IgD-negative memory B cell (primary cell): ENCODE results near the gene FAM120A. TPM values are rescaled to one million over a fixed set of nuclear protein-coding genes. Genes with fewer than 3 reads are reported as not detected.
"Not testable (repeated sequence)": the region's sequence is repeated elsewhere in the genome, so short reads cannot be mapped to it uniquely, and the experiment has no call there.

Experiments
- H3K27ac Mint-ChIP-seq, 3 donors: one replicate each; pipeline ENCODE4 v1.8.0; 2020 to 2022; ENCODE audit warnings: mild to moderate bottlenecking in 3 of 3, mixed read lengths in 3 of 3, moderate library complexity in 1 of 3
- H3K27me3 Mint-ChIP-seq: one replicate; pipeline ENCODE4 v1.8.0; 2021; ENCODE audit warnings: mixed read lengths
- H3K36me3 Mint-ChIP-seq: one replicate; pipeline ENCODE4 v1.8.0; 2020; ENCODE audit warnings: mild to moderate bottlenecking, mixed read lengths
- H3K4me1 Mint-ChIP-seq, 3 donors: one replicate each; pipeline ENCODE4 v1.8.0; 2020 to 2022; ENCODE audit warnings: mixed read lengths in 3 of 3, mild to moderate bottlenecking in 1 of 3
- H3K4me3 Mint-ChIP-seq, 4 donors: one replicate each; pipeline ENCODE4 v1.8.0; 2020 to 2022; ENCODE audit warnings: mild to moderate bottlenecking in 4 of 4, mixed read lengths in 4 of 4, moderate library complexity in 3 of 4
- H3K9me3 Mint-ChIP-seq, 3 donors: one replicate each; pipeline ENCODE4 v1.8.0; 2020 to 2021; ENCODE audit warnings: mixed read lengths in 3 of 3, mild to moderate bottlenecking in 1 of 3
- polyA plus RNA-seq: library from polyadenylated mRNA; unstranded; fragments of 300-500 nt; fragmentation: Illumina TruSeq; gene quantifications from one replicate; pipeline ENCODE4 v1.2.3, GENCODE V29; 2021

FAM120A gene
- polyA plus RNA-seq, 1 donor from 2014 or later, result 14.5 TPM

DNA sequence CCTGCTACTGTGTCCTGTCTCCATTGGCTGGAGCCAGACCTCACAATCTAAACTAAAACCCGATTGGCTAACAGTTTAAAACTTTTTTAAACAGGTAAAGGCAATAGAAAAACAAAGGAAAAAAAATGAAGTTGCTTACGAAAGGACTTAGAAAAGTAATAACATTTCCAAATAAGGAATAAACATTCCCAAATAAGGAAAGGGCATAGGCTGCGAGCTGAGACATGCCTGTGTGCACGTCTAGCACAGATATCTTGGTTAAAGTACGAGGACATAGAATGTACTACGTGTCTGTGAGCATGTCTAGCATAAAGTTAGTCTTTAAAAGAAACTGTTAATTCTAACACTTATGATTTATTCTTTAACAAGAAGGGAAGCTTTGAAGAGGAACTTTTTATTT, 15.3 kb upstream of the FAM120A start:
- H3K36me3 Mint-ChIP-seq, result peaks cover 1% of the 10 kb centered on the region
- H3K4me1 Mint-ChIP-seq, result peaks cover 2 to 6% (median 4%) of the 10 kb centered on the region in 3 donors
- no peaks in the 10 kb centered on the region for H3K9me3 Mint-ChIP-seq
- no peaks in the 10 kb centered on the region for H3K27me3 Mint-ChIP-seq
- no peak overlapping the region for H3K27ac Mint-ChIP-seq
- no peak overlapping the region for H3K4me3 Mint-ChIP-seq

DNA sequence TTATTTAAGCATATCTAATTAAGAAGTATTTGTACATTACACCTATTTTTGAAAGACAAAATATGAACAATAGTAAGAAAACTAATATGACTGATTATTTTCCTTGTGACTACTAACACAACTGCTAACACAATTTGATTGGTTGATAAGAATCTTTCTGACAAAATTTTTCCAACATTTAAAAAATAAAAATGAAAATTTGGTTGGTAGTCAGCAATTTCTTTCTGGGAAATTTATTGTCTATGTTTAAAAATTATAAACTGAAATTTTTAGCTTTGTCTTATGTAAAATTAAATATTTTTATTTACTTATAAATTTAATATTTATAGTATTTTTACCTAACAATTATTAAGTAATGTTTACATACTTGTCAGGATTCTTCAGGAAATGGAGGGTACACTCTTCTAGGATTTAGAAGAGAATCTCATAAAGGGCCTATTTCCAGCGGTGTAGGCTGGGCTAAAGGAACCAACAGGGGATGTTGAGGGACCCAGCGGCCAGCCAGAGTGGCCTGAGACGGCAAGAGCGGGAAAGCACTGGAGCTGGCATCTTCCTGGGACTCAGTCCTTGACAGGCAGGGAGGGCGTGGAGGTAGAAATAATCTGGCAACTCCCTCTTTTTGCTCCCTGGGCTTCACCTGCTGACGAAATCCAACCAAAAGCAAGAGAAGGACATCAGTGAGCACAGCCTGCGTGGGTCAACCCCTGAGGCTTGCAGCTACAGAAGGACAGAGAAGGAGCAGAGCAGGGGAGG, 14.7 kb upstream of the FAM120A start:
- Mint-ChIP-seq H3K9me3 (no peaks in the 10 kb centered on the region), H3K4me1 (peaks cover 2 to 6% (median 4%) of the 10 kb centered on the region in 3 donors), H3K27me3 (no peaks in the 10 kb centered on the region), H3K4me3 (no peak overlapping the region), H3K27ac (no peak overlapping the region), H3K36me3 (peaks cover 1% of the 10 kb centered on the region)

DNA sequence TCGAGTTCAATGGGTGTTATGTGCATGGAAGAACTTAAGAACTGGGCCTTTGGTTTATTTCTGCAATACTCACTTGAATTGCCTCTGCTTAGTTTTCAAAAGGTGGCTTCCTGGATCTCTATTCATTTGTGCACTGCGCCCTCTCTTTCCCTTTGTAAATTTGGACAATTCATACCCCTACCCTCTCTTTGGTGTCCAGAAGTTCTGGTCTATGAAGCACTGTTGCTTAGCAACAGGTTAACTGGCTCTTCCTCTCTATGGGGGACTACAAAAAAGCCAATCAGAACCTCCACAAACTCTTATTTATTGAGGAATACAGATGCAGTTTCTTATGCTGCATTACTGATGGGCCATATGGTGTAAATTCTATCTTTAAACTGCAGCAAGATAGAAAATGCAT, 13.5 kb upstream of the FAM120A start:
- Mint-ChIP-seq H3K4me1 (peaks cover 1 to 3% (median 3%) of the 10 kb centered on the region in 3 donors), H3K9me3 (no peaks in the 10 kb centered on the region), H3K36me3 (peaks cover 1% of the 10 kb centered on the region), H3K27me3 (no peaks in the 10 kb centered on the region), H3K4me3 (no peak overlapping the region), H3K27ac (no peak overlapping the region)

DNA sequence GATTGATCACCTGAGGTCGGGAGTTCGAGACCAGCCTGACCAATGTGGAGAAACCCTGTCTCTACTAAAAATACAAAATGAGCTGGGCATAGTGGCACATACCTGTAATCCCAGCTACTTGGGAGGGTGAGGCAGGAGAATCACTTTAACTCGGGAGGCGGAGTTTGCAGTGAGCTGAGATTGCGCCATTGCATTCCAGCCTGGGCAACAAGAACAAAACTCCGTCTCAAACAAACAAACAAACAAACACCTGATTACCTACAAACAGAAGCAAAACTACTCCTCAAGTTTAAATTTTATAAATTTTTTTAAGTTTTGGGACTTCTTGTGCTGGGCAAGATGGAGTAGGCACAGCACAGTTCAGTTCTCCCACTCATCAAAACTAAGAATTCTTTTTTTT, 12.2 kb upstream of the FAM120A start:
- not testable (repeated sequence) for H3K4me1 Mint-ChIP-seq, H3K9me3 Mint-ChIP-seq, H3K27me3 Mint-ChIP-seq, H3K36me3 Mint-ChIP-seq, H3K27ac Mint-ChIP-seq, H3K4me3 Mint-ChIP-seq

DNA sequence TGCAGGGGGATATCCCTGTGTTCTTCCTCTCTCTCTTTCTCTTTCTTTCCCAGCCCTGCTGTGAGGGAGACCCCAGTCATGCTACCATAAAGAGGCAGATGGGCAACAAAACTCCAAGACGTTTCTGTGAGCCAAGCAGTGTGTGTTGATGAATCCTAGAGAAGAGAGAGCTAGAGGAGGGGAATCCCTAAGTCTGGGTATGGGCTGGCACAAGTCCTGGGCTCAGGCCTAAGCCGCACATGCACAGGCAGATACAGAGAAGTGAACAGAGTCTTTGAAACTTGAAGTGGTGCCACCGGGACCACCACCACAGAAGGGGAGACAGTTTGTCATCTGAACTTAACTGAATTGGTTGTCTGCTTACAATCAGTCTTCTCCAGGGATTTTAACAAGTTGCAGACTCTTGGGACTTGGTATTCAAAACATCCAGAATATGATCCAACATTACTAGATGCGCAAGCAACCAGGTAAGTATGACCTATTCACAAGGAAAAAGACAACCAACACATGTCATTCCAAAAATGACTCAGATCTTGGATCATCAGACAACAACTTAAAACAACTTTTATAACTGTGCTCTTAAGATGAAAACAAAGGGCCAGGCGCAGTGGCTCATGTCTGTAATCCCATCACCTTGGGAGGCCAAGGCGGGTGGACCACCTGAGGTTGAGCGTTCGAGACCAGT, 10.4 kb upstream of the FAM120A start:
- no peaks in the 10 kb centered on the region for H3K9me3 Mint-ChIP-seq
- H3K36me3 Mint-ChIP-seq, result peaks cover 3% of the 10 kb centered on the region
- no peak overlapping the region for H3K4me3 Mint-ChIP-seq
- no peaks in the 10 kb centered on the region for H3K27me3 Mint-ChIP-seq
- H3K27ac Mint-ChIP-seq, result no peak overlapping the region
- no peaks in the 10 kb centered on the region for H3K4me1 Mint-ChIP-seq

DNA sequence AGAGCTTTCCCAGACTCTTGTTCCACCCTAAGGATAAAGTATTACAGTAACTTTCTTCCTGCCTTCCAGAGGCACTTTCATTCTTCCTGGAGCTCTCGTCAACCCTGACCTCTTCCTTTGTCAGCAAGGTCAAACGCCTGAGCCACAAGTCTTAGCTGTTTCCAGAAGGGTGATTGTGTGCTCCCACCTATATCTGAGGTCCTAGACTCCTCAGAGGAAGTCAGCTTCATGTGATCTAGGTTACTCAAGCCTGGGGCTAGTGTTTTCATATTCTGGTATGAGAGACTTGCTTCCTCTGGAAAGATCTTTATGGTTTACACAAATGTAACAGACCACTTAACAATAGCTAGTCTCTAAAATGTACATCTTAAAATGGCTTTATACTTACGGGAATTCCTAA, 5.4 kb upstream of the FAM120A start:
- H3K4me3 Mint-ChIP-seq, result peak overlapping the region in 1 of 4 donors; percentile 14
- peaks cover 3 to 8% (median 4%) of the 10 kb centered on the region in 3 donors for H3K4me1 Mint-ChIP-seq
- no peaks in the 10 kb centered on the region for H3K27me3 Mint-ChIP-seq
- H3K27ac Mint-ChIP-seq, result peak overlapping the region in 2 of 3 donors; percentile 8 to 39
- no peaks in the 10 kb centered on the region for H3K9me3 Mint-ChIP-seq
- peaks cover 2% of the 10 kb centered on the region for H3K36me3 Mint-ChIP-seq

DNA sequence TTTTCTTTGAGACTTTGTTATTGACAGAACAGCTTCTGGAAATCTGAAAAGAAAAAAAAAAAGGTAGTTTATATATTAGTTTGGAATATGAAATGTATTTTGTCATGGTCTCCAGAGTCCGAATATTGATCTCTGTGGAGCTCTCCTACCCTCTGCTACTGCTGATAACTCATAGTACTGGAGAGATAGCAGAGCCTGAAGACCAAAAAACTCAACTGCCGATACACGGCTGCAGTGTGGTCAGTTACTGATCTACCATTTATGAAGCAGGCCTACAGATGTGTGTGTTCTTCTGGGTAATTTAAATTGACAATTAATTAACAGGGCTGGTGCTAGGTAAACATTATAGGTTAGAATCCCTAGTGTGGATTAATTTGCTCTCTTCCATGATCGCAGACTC, 3.8 kb upstream of the FAM120A start:
- Mint-ChIP-seq H3K36me3 (peaks cover 2% of the 10 kb centered on the region), H3K4me1 (peaks cover 3 to 8% (median 4%) of the 10 kb centered on the region in 3 donors), H3K4me3 (no peak overlapping the region), H3K27ac (peak overlapping the region in 2 of 3 donors; percentile 39 to 48), H3K27me3 (no peaks in the 10 kb centered on the region), H3K9me3 (no peaks in the 10 kb centered on the region)

DNA sequence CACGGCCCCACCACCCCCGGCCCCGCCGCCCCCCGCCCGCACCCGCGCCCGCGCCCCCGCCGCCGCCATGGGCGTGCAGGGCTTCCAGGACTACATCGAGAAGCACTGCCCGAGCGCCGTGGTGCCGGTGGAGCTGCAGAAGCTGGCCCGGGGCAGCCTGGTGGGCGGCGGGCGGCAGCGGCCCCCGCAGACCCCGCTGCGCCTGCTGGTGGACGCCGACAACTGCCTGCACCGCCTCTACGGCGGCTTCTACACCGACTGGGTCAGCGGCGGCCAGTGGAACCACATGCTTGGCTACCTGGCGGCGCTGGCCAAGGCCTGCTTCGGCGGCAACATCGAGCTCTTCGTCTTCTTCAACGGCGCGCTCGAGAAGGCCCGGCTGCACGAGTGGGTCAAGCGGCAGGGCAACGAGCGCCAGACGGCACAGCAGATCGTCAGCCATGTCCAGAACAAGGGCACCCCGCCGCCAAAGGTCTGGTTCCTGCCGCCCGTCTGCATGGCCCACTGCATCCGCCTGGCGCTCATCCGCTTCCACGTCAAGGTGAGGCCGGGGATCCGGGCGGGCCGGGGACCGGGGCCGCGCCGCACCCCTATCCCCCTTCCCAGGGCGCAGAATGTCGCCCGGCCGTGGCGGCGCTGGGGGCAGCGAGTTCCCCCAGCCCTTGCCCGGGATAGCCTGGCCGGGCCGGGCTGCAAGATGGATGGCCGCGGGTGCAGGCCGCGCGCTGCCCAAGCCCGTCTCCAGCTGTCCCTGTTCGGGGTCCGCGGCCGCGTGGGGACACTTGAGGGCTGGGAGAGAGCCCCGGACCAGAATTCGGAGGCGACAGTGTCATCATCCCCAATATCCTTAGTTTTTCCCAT, 594 bp downstream of the FAM120A start:
- H3K9me3 Mint-ChIP-seq, result no peaks in the 10 kb centered on the region
- no peaks in the 10 kb centered on the region for H3K27me3 Mint-ChIP-seq
- H3K4me1 Mint-ChIP-seq, result peaks cover 22 to 33% (median 31%) of the 10 kb centered on the region in 3 donors
- no peaks in the 10 kb centered on the region for H3K36me3 Mint-ChIP-seq
- peak overlapping the region; percentile 84 to 96 (median 92) for H3K27ac Mint-ChIP-seq
- peak overlapping the region; percentile 86 to 99 (median 96) for H3K4me3 Mint-ChIP-seq

DNA sequence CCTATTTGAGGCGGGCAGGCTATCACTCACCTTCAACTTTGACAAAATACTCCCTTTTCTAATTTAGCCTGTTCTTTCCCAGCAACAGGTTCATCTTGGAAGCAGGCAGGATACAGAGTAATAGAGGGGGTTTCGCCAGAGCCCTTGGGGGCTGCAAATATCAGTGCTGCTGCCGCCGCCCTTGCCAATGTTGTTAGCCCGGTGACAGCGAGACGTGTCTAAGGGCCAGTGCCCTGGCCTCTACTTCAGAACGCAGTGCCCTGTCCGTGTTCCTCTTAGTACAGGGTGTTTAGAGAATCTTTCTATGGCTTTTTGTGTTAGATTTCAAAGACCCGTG, 1.2 kb downstream of the FAM120A start:
- H3K9me3 Mint-ChIP-seq, result no peaks in the 10 kb centered on the region
- H3K36me3 Mint-ChIP-seq, result no peaks in the 10 kb centered on the region
- peak overlapping the region; percentile 84 to 96 (median 92) for H3K27ac Mint-ChIP-seq
- peak overlapping the region; percentile 86 to 99 (median 96) for H3K4me3 Mint-ChIP-seq
- H3K27me3 Mint-ChIP-seq, result no peaks in the 10 kb centered on the region
- peaks cover 24 to 37% (median 36%) of the 10 kb centered on the region in 3 donors for H3K4me1 Mint-ChIP-seq

DNA sequence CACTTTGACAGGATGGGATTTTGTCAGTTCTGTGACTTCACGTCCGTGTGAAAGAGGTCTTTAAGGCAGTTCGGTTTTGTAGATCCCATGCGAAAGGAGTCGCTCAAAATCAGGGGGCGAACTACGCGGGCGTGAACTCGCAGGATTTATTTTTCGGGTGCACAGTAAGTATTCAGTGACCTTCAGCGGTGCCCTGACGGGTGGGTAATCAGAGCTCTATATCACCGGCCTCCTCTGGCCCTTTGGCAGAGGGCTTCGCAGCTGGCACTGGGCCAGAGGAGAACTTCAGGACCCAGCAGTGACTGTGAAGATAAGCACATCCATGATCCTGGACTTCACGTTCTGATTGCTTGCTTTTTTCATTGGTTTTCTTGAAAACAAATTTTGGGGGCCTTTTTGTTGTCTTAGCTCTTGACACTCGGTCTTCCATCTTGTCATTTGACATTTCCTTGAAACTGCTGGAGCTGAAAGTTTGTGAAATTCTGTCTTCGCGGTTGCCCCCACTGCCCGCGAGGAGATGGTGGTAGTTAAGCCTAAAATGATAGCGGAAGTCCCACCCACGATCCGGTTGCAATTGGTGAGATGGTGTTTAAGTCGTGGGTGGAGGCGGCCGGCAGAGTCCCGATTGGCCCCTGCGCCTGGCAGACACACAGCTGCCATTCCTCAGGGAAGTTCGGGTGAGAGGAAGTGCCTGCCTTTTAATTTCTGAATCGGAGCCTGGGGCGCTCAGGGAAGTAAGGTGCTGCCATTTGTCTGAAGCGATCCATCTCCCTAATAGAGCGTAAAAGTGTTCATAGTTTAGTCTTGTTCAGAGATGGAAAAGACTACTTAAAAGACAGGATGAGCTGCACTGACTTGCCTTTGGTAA, 1.8 kb downstream of the FAM120A start, which contains the start of gene FAM120AOS:
FAM120AOS (minus strand) TSS at position 535 of the 868 bp plus-strand sequence. CDS start 872 bp downstream, outside the sequence.
- peak within 1 kb of the TSS; percentile 86 to 99 (median 96) for H3K4me3 Mint-ChIP-seq

DNA sequence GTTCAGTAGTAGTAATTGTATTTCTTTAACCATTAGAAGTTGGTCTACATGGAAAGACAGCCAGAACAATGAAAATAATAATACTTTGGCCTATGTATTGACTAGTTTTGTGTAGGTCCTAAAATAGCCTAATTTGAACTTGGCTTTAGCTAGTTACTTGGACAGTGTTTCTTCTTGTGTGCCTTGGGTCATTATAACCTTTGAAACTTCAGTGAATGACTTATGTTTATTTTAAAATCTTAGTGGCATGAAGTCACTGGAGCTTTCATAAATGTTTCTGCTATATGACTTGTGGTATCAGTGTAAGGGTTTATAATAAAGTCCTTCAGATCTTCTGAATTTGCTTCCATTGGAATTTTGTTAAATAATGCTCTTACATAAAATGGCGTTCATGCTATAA, 4.5 kb downstream of the FAM120A start:
- Mint-ChIP-seq H3K9me3 (no peaks in the 10 kb centered on the region), H3K27ac (peak overlapping the region; percentile 17 to 87 (median 62)), H3K4me1 (peaks cover 44 to 61% (median 51%) of the 10 kb centered on the region in 3 donors), H3K36me3 (peaks cover 2% of the 10 kb centered on the region), H3K4me3 (peak overlapping the region in 2 of 4 donors; percentile 35 to 81), H3K27me3 (no peaks in the 10 kb centered on the region)

More for the DNA sequence above, 1.8 kb downstream of the FAM120A start, which contains the start of gene FAM120AOS:
- no peaks in the 10 kb centered on the region for H3K27me3 Mint-ChIP-seq
- peaks cover 30 to 43% (median 42%) of the 10 kb centered on the region in 3 donors for H3K4me1 Mint-ChIP-seq
- H3K36me3 Mint-ChIP-seq, result no peaks in the 10 kb centered on the region
- no peaks in the 10 kb centered on the region for H3K9me3 Mint-ChIP-seq
- peak within 1 kb of the TSS; percentile 84 to 96 (median 92) for H3K27ac Mint-ChIP-seq

DNA sequence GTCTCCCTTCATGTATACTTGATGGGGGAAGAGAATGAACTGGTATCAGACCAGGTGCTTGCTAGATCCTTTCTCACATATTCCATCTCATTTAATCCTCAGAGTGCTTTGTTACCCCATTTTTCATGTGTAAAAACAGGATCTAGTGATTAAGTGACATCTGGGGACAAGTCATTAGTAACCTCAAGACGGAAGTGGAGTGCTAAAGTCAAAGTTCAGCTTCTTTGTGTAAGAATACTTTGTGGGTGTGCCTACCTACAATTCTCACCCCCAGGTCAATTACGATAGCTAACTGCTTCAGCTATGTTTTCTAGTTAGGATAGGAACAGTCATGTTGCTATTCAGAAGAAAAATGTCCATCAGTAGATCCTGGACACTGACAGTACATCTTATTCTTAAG, 5.0 kb downstream of the FAM120A start:
- H3K4me3 Mint-ChIP-seq, result peak overlapping the region in 2 of 4 donors; percentile 35 to 81
- H3K27me3 Mint-ChIP-seq, result no peaks in the 10 kb centered on the region
- peak overlapping the region; percentile 62 to 87 (median 73) for H3K27ac Mint-ChIP-seq
- H3K4me1 Mint-ChIP-seq, result peaks cover 46 to 63% (median 53%) of the 10 kb centered on the region in 3 donors
- no peaks in the 10 kb centered on the region for H3K9me3 Mint-ChIP-seq
- peaks cover 2% of the 10 kb centered on the region for H3K36me3 Mint-ChIP-seq

DNA sequence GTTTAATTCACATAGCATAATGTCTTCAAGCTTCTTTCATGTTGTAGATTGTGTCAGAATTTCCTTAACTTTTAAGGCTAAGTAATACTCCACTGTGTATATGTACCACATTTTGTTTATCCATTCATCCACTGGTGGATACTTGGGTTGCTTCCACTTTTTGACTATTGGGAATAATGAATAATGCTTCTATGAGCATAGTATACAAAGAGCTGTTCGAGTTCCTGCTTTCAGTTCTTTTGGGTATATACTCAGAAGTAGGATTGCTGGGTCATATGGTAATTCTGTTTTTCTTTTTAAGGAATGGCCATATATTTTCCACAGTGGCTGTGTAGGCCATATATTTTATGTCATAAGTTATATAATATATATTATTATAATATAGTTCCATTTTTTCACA, 5.5 kb downstream of the FAM120A start:
- Mint-ChIP-seq H3K9me3 (no peaks in the 10 kb centered on the region), H3K27me3 (no peaks in the 10 kb centered on the region), H3K4me3 (peak overlapping the region in 2 of 4 donors; percentile 35 to 81), H3K36me3 (peaks cover 2% of the 10 kb centered on the region), H3K4me1 (peaks cover 48 to 63% (median 56%) of the 10 kb centered on the region in 3 donors), H3K27ac (peak overlapping the region; percentile 62 to 87 (median 73))

DNA sequence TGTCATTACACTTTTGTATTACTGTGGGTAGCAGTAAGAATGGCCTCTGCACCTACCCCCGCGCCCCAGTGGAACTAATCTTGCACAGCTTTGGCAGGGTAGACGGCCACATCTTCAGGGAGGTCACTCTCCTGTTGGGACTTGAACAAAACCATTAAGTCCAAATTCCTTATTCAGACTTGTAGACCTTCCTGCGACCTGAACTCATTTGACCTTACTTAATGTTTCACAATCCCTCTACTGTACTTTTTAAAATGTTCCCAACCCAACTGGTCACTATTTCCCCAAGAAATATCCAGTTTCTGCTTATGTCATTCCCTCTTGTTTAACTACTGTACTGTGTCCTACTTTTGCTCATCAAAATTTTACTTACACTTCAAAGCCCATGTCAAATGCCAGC, 7.2 kb downstream of the FAM120A start:
- no peaks in the 10 kb centered on the region for H3K9me3 Mint-ChIP-seq
- H3K36me3 Mint-ChIP-seq, result peaks cover 2% of the 10 kb centered on the region
- H3K27ac Mint-ChIP-seq, result peak overlapping the region in 2 of 3 donors; percentile 11 to 78
- no peaks in the 10 kb centered on the region for H3K27me3 Mint-ChIP-seq
- peaks cover 61 to 66% (median 62%) of the 10 kb centered on the region in 3 donors for H3K4me1 Mint-ChIP-seq
- H3K4me3 Mint-ChIP-seq, result no peak overlapping the region
